Fibroblast of villous mesenchyme (primary cell): Measurements from ENCODE around the gene KIAA2012. TPM values are rescaled to one million over a fixed set of nuclear protein-coding genes. Genes with fewer than 3 reads are reported as not detected.
A peak's percentile ranks its signal among the peaks of the same experiment; 100 is the strongest.

ENCODE experiments used
- DNase-seq: peaks from one replicate; pipeline ENCODE4 v3.0.0-alpha.2; 2010; ENCODE audit warnings: low read depth
- H3K4me3 ChIP-seq: 2 replicates; pipeline ENCODE4 v1.5.1; 2011; ENCODE audit warnings: low read depth, mild to moderate bottlenecking, low read length
- CTCF ChIP-seq: IDR thresholded peaks from 2 replicates; pipeline ENCODE4 v1.5.1; 2012; ENCODE audit warnings: low read depth, mild to moderate bottlenecking, low read length; ENCODE audit not compliant: insufficient read depth
- total RNA-seq: library from RNA; depleted of rRNA; stranded (reverse); fragments of >200 nt; gene quantifications from 2 replicates; pipeline ENCODE4 v1.2.3, GENCODE V29; 2012

The KIAA2012 gene
- total RNA-seq, 1 donor: under 0.01 TPM

- TF ChIP-seq CTCF: no peak
- DNase-seq: no peak
- peak overlapping the region; percentile 71 for H3K4me3 ChIP-seq
Measured at GRCh38 chr2:202035941-202036372, 37.1 kb upstream of the KIAA2012 start.

- TF ChIP-seq CTCF: no peak
- peak; percentile 66 for DNase-seq
- peak overlapping the region; percentile 71 for H3K4me3 ChIP-seq
Measured at GRCh38 chr2:202036601-202037037, 36.4 kb upstream of the KIAA2012 start.

GRCh38 chr2:202037086-202037485 lies 36.0 kb upstream of the KIAA2012 start:
- no peak for TF ChIP-seq CTCF
- DNase-seq: peak; percentile 70

GRCh38 chr2:202038471-202039277 lies 34.4 kb upstream of the KIAA2012 start:
- no peak for TF ChIP-seq CTCF
- H3K4me3 ChIP-seq: no peak overlapping the region
- DNase-seq: peak; percentile 42

More at GRCh38 chr2:202037086-202037485, 36.0 kb upstream of the KIAA2012 start:
- peak overlapping the region; percentile 71 for H3K4me3 ChIP-seq

GRCh38 chr2:202039278-202040078 lies 33.6 kb upstream of the KIAA2012 start:
- no peak for TF ChIP-seq CTCF

GRCh38 chr2:202040079-202040844 lies 32.8 kb upstream of the KIAA2012 start:
- H3K4me3 ChIP-seq: no peak overlapping the region
- no peak for DNase-seq
- no peak for TF ChIP-seq CTCF

More at GRCh38 chr2:202039278-202040078, 33.6 kb upstream of the KIAA2012 start:
- DNase-seq: no peak
- H3K4me3 ChIP-seq: no peak overlapping the region
